K562 (cell line): ENCODE data around the gene EGF.

Experiments used
- FOS ChIP-seq: IDR thresholded peaks from 3 replicates; pipeline ENCODE4 v1.6.1; 2011; ENCODE audit not compliant: insufficient read length; ENCODE audit errors: extremely low read depth
- GABPB1 ChIP-seq: sonication (generic); formaldehyde crosslinking; IDR thresholded peaks from 2 replicates; pipeline ENCODE4 v1.8.0; 2022; ENCODE audit warnings: mild to moderate bottlenecking, missing genetic modification reagents
- MED1 ChIP-seq: sonication (generic); formaldehyde crosslinking; IDR thresholded peaks from 2 replicates; pipeline ENCODE4 v1.8.1; 2023; ENCODE audit warnings: missing genetic modification reagents, borderline replicate concordance
- NFATC3 ChIP-seq: fragments of 450-650 bp; IDR thresholded peaks from 2 replicates; pipeline ENCODE4 v1.6.1; 2017; ENCODE audit warnings: mild to moderate bottlenecking
- ZBTB8A ChIP-seq: fragments of 450-650 bp; IDR thresholded peaks from 2 replicates; pipeline ENCODE4 v1.6.1; 2018; ENCODE audit warnings: mild to moderate bottlenecking, moderate library complexity; ENCODE audit not compliant: partially characterized antibody
- TF ChIP-seq, protein P1 (sequence below): sonication (generic); formaldehyde crosslinking; IDR thresholded peaks from 2 replicates; pipeline ENCODE4 v1.8.0; 2022; ENCODE audit warnings: missing genetic modification reagents, mild to moderate bottlenecking, borderline replicate concordance
- TF ChIP-seq, protein P2 (sequence below), 2 experiments: fragments of 450-650 bp in 1 of 2; IDR thresholded peaks; 2 replicates each; pipeline ENCODE4 v1.6.1; 2011 to 2017; ENCODE audit warnings: low read depth in 2 of 2, antibody characterized with exemption in 1 of 2, borderline replicate concordance in 1 of 2, low read length in 1 of 2, mild to moderate bottlenecking in 1 of 2, mixed read lengths in 1 of 2; ENCODE audit not compliant: control insufficient read depth in 1 of 2
- TF ChIP-seq, protein P3 (sequence below): IDR thresholded peaks from 2 replicates; pipeline ENCODE4 v1.6.1; 2016; ENCODE audit warnings: missing genetic modification characterization, missing compliant biosample characterization
- TF ChIP-seq, protein P4 (sequence below): IDR thresholded peaks from 2 replicates; pipeline ENCODE4 v1.6.1; 2011; ENCODE audit warnings: borderline replicate concordance, low read depth, mild to moderate bottlenecking, moderate library complexity, low read length; ENCODE audit not compliant: insufficient read depth, poor library complexity, severe bottlenecking
- TF ChIP-seq, protein P5 (sequence below), 3 experiments: IDR thresholded peaks in 2 of 3; conservative IDR thresholded peaks in 1 of 3; 2 replicates each; pipeline ENCODE4 v1.5.1; 2011 to 2012; ENCODE audit warnings: low read length in 3 of 3, mild to moderate bottlenecking in 3 of 3, control low read depth in 2 of 3, improper control_type of control experiment in 1 of 3, inconsistent platforms in 1 of 3, low read depth in 1 of 3, mixed read lengths in 1 of 3, moderate library complexity in 1 of 3; ENCODE audit not compliant: insufficient read depth in 2 of 3

DNA sequence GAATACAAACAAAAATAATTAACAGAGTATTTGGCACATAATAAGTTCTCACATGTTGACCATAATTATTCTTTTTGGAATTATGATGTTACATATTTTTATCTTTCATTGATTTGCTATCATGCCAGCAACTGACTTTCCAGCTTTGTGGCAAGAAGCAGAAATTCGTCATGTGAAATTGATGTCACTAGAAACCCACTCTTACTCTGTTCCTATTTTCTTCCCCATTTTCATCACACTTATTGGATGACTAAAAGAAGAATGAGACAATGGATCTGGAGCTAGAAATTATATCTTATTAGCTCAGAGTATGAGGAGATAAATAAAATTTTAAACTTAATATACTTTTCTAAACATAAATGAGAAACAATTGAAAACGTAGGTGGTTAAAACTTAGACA lies 31.9 kb downstream of the EGF start:
- TF ChIP-seq MED1 (CRISPR knock-in tag) (no peak), NFATC3 (no peak), FOS (no peak), ZBTB8A (no peak), GABPB1 (CRISPR knock-in tag) (no peak)
- TF ChIP-seq, protein P1, sequence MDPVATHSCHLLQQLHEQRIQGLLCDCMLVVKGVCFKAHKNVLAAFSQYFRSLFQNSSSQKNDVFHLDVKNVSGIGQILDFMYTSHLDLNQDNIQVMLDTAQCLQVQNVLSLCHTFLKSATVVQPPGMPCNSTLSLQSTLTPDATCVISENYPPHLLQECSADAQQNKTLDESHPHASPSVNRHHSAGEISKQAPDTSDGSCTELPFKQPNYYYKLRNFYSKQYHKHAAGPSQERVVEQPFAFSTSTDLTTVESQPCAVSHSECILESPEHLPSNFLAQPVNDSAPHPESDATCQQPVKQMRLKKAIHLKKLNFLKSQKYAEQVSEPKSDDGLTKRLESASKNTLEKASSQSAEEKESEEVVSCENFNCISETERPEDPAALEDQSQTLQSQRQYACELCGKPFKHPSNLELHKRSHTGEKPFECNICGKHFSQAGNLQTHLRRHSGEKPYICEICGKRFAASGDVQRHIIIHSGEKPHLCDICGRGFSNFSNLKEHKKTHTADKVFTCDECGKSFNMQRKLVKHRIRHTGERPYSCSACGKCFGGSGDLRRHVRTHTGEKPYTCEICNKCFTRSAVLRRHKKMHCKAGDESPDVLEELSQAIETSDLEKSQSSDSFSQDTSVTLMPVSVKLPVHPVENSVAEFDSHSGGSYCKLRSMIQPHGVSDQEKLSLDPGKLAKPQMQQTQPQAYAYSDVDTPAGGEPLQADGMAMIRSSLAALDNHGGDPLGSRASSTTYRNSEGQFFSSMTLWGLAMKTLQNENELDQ (CRISPR knock-in tag): no peak
- TF ChIP-seq, protein P2, sequence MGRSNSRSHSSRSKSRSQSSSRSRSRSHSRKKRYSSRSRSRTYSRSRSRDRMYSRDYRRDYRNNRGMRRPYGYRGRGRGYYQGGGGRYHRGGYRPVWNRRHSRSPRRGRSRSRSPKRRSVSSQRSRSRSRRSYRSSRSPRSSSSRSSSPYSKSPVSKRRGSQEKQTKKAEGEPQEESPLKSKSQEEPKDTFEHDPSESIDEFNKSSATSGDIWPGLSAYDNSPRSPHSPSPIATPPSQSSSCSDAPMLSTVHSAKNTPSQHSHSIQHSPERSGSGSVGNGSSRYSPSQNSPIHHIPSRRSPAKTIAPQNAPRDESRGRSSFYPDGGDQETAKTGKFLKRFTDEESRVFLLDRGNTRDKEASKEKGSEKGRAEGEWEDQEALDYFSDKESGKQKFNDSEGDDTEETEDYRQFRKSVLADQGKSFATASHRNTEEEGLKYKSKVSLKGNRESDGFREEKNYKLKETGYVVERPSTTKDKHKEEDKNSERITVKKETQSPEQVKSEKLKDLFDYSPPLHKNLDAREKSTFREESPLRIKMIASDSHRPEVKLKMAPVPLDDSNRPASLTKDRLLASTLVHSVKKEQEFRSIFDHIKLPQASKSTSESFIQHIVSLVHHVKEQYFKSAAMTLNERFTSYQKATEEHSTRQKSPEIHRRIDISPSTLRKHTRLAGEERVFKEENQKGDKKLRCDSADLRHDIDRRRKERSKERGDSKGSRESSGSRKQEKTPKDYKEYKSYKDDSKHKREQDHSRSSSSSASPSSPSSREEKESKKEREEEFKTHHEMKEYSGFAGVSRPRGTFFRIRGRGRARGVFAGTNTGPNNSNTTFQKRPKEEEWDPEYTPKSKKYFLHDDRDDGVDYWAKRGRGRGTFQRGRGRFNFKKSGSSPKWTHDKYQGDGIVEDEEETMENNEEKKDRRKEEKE (IDR thresholded peaks at IDR 0.05; ENCODE audit: borderline replicate concordance in 1 of 2, control insufficient read depth in 1 of 2, low read depth in 2 of 2, low read length in 1 of 2): no peak
- TF ChIP-seq, protein P3, sequence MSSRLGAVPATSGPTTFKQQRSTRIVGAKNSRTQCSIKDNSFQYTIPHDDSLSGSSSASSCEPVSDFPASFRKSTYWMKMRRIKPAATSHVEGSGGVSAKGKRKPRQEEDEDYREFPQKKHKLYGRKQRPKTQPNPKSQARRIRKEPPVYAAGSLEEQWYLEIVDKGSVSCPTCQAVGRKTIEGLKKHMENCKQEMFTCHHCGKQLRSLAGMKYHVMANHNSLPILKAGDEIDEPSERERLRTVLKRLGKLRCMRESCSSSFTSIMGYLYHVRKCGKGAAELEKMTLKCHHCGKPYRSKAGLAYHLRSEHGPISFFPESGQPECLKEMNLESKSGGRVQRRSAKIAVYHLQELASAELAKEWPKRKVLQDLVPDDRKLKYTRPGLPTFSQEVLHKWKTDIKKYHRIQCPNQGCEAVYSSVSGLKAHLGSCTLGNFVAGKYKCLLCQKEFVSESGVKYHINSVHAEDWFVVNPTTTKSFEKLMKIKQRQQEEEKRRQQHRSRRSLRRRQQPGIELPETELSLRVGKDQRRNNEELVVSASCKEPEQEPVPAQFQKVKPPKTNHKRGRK (tag): no peak
- TF ChIP-seq, protein P4, sequence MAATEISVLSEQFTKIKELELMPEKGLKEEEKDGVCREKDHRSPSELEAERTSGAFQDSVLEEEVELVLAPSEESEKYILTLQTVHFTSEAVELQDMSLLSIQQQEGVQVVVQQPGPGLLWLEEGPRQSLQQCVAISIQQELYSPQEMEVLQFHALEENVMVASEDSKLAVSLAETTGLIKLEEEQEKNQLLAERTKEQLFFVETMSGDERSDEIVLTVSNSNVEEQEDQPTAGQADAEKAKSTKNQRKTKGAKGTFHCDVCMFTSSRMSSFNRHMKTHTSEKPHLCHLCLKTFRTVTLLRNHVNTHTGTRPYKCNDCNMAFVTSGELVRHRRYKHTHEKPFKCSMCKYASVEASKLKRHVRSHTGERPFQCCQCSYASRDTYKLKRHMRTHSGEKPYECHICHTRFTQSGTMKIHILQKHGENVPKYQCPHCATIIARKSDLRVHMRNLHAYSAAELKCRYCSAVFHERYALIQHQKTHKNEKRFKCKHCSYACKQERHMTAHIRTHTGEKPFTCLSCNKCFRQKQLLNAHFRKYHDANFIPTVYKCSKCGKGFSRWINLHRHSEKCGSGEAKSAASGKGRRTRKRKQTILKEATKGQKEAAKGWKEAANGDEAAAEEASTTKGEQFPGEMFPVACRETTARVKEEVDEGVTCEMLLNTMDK: no peak
- TF ChIP-seq, protein P5, sequence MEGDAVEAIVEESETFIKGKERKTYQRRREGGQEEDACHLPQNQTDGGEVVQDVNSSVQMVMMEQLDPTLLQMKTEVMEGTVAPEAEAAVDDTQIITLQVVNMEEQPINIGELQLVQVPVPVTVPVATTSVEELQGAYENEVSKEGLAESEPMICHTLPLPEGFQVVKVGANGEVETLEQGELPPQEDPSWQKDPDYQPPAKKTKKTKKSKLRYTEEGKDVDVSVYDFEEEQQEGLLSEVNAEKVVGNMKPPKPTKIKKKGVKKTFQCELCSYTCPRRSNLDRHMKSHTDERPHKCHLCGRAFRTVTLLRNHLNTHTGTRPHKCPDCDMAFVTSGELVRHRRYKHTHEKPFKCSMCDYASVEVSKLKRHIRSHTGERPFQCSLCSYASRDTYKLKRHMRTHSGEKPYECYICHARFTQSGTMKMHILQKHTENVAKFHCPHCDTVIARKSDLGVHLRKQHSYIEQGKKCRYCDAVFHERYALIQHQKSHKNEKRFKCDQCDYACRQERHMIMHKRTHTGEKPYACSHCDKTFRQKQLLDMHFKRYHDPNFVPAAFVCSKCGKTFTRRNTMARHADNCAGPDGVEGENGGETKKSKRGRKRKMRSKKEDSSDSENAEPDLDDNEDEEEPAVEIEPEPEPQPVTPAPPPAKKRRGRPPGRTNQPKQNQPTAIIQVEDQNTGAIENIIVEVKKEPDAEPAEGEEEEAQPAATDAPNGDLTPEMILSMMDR (IDR thresholded peaks at IDR 0.05 in 2 of 3, conservative IDR thresholded peaks at IDR 0.05 in 1 of 3; ENCODE audit: insufficient read depth in 2 of 3, low read depth in 1 of 3, low read length in 3 of 3): no peak
